ENCODE results near the gene GDF15.

DNA sequence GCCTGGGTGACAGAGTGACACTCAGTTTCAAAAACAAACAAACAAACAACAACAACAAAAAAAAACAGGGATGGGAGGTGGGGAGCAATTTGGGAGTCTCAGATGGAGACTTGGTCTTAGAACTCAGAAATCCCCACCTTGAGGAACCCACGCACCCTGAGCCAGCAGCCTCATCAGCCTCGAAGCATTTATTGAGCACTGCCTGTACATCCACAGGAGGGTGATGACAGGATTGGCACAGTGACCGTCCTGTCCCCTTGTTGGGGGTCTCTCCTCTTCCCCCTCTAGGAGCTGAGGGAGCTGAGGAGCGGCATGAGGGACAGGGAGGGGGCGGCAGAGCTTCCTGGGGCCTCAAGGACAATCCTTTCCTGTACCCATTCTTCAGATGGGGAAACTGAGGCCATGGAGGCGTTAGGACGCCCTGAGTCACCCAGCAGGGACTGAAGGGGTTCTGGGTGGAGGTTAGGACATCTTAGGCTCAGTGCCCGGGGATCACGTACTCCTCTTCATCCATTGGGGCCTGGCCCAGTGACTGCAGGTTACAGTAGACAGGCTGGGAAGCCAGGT lies 5.6 kb downstream of the GDF15 start:
- TF ChIP-seq CTCF (IDR thresholded peaks at IDR 0.05; ENCODE audit: low read depth, low read length) (no peak), POLR2A (IDR thresholded peaks at IDR 0.05; ENCODE audit: extremely low read depth, insufficient read length) (no peak), MAX (IDR thresholded peaks at IDR 0.05; ENCODE audit: low read depth, low read length) (no peak), MYC (IDR thresholded peaks at IDR 0.05; ENCODE audit: low read depth, low read length) (no peak)

Measured in NB4 (cell line).